Measurements from ENCODE around the gene CSRNP3.

The CSRNP3 gene

GRCh38 chr2:165698444-165698884 lies 229.0 kb downstream of the CSRNP3 start:
- no peak for DNase-seq

- no peak for DNase-seq
Measured at GRCh38 chr2:165699946-165700345, 230.4 kb downstream of the CSRNP3 start.

GRCh38 chr2:165700531-165700930 lies 231.0 kb downstream of the CSRNP3 start:
- no peak for DNase-seq

GRCh38 chr2:165701147-165701546 lies 231.6 kb downstream of the CSRNP3 start:
- DNase-seq, result no peak

GRCh38 chr2:165706960-165707487 lies 237.5 kb downstream of the CSRNP3 start:
- DNase-seq, result no peak

- no peak for DNase-seq
Measured at GRCh38 chr2:165716091-165716490, 246.6 kb downstream of the CSRNP3 start.

- DNase-seq, result no peak
Measured at GRCh38 chr2:165718610-165719210, 249.2 kb downstream of the CSRNP3 start.

- DNase-seq, result no peak
Measured at GRCh38 chr2:165720511-165720910, 251.0 kb downstream of the CSRNP3 start.

- no peak for DNase-seq
Measured at GRCh38 chr2:165725421-165725820, 255.9 kb downstream of the CSRNP3 start.
